ENCODE measurements around the gene KHSRP. TPM values are rescaled to one million over a fixed set of nuclear protein-coding genes. Genes with fewer than 3 reads are reported as not detected.

KHSRP gene
- total and polyA plus RNA-seq, 2 of the 13 experiments (the other 11 are each of a cell fraction or from before 2014, with no cell fraction given): 72.1 to 129 TPM

- TF ChIP-seq HMGXB3 (CRISPR knock-in tag; IDR thresholded peaks at IDR 0.05; ENCODE audit: borderline replicate concordance) (no peak), TBX2 (CRISPR knock-in tag; IDR thresholded peaks at IDR 0.05; ENCODE audit: borderline replicate concordance) (peak; percentile 97), CBFB (CRISPR knock-in tag; IDR thresholded peaks at IDR 0.05) (no peak), TFE3 (CRISPR knock-in tag; IDR thresholded peaks at IDR 0.05) (no peak), RFX5 (IDR thresholded peaks at IDR 0.05; ENCODE audit: low read depth, low read length) (peak; percentile 96), TIGD3 (CRISPR knock-in tag; IDR thresholded peaks at IDR 0.05; ENCODE audit: borderline replicate concordance) (no peak), HNRNPK (IDR thresholded peaks at IDR 0.05; ENCODE audit: low read depth, low read length, poor library complexity, severe bottlenecking) (no peak), RERE (CRISPR knock-in tag; IDR thresholded peaks at IDR 0.05; ENCODE audit: low read depth) (no peak), ATF2 (CRISPR knock-in tag; IDR thresholded peaks at IDR 0.05) (no peak), ZBTB2 (CRISPR knock-in tag; IDR thresholded peaks at IDR 0.05; ENCODE audit: low read depth) (no peak), ZNF432 (CRISPR knock-in tag; IDR thresholded peaks at IDR 0.05; ENCODE audit: borderline replicate concordance) (no peak)
These were observed 21.6 kb downstream of the KHSRP start (continued) for GRCh38 chr19:6402837-6403608.
